Fibroblast of skin of left quadriceps (primary cell): Measurements from ENCODE around the gene SAMSN1.

Source experiments
- DNase-seq, 2 experiments: peaks; one replicate each; pipeline ENCODE4 v3.0.0-alpha.2; 2013; ENCODE audit warnings: low read depth in 2 of 2

SAMSN1 gene

DNA sequence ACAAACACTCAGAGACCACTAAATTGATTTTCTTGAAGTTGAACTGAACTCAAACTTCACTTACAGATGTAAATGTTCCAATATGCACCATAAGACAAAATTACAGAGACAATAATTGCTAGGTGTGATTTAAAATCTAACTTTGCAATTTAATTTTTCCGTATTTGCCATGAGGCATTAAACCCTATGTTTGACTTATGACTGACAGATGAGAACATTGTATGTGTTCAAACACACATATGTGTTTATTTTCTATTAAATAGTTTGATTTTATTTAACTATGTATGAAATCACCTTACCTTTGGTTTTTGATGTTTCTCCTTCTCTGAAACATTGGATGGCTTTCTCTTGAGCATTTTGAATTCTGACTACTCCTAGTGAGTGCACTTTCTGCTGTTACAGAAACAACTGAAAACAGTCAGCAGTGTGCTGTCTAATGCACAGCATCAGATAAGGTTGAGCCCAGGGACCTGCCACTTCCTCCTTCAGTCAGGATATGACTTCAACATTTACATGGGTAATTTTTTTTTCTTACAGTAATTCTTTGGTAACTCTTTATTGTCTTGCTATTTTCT, at the start of gene SAMSN1:
Gene SAMSN1, minus strand, starts transcription at position 410 of the 575 bp plus-strand sequence. Its CDS starts 54 bp downstream, at position 356.
- no peak for DNase-seq

DNA sequence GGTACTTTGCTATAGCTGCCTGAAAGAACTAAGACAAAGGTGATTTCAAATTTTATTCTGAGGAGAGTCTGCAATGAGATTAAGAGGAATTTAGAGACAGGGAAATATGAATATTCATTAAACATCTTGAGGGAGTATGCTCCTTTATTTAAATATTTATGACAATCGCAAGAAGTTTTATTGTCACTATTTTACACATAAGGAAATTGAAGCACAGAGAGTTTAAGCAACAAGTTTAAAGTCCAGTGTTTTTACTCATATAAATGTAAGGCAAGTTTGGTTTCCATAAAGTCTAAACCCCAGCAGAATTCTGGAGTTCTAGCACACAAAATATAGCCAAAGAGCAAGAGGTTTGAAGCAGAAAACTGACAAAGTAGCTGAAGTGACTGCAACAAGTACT, 49.3 kb upstream of the SAMSN1 start:
- no peak for DNase-seq

DNA sequence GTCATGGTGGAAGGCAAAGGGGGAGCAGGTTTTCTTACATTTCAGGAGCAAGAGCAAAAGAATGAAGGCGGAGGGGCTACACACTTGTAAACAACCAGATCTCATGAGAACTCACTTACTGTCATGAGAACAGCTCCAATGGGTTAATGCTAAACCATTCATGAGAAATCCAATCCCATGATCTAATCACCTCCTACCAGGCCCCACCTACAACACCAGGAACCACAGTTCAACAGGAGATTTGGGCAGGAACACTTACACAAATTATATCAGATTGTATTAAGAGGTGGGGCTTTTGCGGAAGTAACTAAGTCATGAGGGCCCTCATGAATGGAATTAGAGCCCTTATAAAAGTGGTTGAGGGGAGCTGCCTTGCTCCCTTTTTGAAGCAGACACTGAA, 48.9 kb upstream of the SAMSN1 start:
- no peak for DNase-seq

DNA sequence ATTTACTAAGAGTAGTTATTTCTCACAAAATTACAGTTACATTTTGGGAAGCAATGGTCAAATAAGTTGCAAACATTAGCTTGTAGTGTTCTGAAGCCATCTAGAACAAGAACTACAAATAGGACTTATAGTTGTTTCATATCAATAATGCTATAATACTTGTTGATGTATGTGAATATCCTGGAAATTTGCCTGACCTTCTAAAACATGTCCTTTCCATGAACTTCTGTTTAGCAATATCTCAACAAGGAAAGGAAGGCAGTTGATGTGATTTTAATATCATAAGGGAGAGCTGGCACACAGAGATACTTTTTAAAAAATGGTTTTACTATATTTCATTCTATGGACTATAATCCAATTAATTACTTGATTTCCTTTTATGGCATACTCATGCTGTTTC, 47.1 kb upstream of the SAMSN1 start:
- DNase-seq, result no peak

DNA sequence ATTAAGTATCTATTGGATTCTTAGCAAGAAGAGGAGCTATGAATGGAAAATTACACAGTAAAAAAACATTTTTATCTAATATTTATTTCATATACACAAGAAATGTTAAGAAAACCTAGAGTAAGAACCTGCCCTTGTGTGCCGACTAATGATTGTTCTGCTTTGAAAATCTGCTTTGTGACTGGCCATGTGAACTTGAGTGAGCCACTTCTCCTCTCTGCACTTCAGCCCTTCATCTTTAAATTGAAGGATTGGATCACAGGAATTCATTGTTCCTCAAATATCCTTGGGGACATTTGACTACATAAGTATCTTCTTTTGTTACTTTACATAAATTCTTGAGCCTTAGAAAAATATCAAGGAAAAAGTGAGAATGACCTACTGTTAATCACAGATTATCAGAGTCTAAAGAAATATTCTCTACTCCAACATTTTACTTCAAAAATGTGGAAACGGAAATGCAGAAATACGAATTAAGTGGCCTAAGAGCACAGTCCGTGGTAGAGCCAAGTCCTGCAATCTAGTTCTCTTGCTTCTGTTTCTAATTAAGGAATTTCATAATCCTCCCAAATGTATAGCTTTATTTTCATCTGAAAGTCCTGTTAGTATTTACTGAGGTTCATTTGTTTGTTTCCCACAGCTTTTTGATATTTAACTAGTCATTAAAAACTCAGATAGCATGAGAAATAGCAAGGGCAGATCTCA, 46.3 kb upstream of the SAMSN1 start:
- DNase-seq, result no peak

DNA sequence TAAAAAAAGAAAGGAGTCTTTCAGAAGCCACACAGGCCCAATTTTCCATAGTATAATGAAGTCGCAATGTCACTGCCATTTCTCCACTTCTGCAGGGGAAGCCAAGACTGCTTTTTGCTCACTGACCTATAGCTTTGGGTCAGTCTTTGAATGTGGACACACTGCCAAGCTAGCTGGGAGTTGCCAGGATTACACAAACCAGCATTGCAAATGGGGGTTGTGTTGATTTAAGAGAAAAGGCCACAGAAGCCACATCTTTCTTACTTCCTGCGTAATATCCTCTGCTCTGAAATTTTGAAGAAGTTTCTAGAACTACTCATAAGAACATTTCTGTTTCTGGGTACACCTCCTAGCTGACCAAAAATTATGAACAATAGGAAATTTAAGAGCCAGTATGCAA, 45.8 kb upstream of the SAMSN1 start:
- no peak for DNase-seq

DNA sequence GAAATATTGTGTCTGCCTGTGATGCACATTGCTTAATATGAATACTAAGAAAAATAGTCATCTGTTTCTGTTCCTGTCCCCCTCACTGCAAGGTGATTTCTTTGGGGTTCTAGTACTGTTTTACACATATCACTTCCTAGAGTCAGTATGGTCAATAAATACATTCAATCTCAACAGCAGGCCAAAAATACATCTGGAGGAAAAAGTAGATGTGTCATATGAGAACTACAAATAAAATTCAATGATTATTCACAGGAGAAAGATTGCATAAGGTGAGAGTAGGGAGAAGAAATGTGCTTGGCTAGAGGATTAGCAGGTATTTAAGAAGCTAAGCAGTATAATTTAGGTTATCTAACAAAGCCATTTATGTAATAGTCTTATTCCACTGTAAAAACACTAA, 45.3 kb upstream of the SAMSN1 start:
- DNase-seq, result no peak

DNA sequence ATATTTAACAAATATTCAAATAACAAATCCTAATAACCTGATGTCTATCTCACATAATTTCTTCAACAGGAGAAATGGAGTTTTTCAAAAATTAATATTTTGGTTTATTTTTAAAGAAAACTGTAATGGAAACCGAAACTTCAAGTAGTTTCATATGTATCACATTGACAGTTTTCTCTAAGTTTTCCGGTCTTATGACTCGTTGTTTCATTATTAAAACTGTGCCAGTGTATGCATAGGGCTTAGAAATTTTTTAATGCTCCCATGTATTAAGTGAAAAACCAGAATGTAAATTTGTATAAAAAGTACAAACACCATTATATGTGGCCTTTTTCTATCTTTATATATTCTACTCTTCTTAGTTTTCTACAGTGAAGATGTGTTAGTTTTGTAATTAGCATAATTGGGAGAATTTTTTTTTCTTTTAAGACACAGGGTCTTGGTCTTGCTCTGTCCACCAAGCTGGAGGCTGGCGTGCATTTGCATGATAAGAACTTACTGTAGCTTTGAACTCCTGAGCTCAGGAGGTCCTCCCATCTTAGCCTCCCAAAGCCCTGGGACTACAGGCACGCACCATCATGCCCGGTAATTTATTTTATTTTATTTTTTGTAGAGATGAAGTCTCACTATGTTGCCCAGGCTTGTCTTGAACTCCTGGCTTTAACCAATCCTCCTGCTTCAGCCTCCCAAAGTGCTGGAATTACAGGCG, 43.9 kb upstream of the SAMSN1 start:
- no peak for DNase-seq

DNA sequence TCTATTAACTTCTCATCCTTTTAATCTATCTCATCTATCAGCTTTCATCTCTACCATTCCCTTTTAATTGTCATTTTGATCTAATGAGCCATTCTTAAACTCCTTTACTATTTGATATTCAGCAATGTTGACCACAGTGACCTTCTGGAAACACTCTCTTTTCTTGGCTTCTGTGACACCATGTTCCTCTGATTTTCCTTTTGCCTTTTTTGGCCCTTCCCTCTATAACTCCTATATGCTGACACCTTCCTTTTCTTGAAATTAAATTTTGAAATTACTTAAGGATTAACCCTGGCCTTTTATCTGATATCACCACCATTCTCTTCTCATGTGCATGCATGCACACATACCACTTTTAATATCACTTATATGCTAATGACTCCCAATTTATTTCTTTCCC, 41.2 kb upstream of the SAMSN1 start:
- DNase-seq, result no peak

DNA sequence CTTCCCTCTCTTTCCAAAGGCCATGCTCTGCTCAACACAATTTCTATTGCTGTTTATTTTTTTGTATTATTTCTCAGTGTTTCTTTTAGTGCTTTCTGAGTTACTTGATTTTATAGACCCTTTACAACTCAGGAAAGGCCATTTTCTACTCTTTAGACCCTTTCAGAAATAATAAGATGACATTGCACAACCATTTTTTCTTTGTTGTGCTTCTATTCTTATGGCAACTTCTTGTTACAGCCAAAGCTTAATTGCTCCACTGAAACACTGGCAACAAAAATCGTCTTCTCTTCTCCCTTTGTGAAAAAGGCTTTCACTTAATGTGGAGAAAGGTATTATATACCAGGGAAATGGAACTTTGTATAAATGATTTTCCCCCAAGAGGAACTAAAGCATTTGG, 39.0 kb upstream of the SAMSN1 start:
- DNase-seq, result no peak

DNA sequence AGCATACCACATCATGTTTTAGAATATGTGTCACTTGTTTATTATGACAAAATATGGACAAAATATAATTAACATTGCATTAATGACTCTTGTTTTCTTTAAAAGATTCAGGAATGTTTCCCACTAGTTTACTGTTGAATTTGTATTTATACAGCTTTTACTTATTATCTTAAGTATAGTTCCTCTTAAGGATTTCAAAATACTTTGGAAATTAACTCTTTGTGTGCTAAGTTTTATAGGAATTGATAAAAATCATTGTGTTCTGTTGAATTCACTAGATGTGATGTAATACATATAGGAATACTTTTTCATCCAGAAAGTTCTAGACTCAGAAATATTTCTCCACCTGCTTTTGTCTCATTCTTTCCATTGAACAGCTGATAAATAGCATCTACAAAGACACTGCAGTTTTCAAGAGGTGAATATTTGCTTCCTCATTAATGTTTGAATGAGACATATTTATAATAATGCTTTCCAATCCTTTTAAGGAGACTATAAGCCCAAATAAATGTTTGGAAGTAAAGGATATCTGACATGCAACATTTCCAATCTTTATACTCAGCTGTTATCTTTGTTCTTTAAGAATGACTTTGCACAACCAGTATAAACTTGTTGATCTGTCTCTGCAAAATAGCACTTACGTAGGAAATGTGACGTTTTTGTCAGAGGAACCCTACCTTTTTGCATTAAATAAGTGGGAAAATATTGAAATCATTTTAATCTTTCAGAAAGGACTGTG, 38.4 kb upstream of the SAMSN1 start:
- no peak for DNase-seq

DNA sequence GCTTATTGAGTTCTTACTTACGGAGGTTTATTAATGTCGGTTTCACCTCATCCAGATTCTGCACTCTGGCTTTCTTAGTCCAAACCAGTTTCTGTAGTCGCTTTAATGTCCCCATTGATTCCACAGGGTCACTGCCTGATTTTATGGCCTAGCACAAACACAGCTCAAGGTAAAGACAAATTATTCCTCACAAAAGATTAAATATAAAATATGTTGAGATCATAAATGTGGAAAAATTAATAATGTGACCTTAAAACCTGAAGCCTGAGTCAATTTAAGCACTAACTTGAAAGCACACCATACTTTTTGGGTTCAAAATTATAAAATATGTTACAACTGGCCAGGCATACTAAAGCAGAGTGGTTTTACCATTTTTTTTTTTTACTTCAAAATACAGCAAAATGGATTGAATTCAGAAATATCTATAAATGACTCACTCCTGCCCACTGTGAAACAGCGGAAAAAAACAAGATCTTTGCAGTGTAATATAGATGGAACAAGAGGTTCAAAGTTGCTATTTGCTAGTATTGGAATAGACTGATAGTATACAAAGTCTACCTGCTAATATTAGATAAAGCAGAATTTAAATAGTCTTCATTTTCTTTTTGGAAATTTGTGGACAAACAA, 37.6 kb upstream of the SAMSN1 start:
- DNase-seq, result no peak

DNA sequence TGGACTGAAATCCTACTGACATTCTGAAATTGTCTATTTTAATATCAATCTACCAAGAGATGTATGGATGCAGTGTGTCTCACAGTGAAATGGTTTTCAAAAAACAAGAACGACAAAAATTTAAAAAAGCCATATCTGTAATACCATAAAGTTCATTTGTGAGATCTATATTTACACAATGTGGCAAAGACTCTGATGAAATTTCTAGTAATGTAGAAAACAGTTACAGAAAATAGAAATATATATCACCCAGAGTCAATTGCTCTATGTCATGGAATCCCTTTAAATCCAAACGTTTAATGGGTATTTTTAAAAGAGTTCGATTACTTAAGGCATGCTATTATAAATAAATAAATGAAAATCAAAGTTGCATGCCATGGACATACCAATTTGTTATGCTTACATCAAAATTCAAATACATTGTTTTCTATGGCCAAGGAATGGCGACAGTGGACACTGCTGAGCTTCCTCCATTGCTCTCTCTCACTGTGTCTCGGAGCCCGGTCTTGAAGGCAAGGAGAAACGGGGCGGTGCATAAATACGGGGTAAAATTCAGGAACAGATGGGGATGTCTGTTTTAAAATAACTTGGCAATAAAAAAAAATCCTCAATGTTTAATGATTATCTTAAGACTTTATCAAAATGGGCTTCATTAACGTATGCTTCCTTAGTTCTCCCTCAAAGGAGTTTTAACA, 37.0 kb upstream of the SAMSN1 start:
- DNase-seq, result no peak

DNA sequence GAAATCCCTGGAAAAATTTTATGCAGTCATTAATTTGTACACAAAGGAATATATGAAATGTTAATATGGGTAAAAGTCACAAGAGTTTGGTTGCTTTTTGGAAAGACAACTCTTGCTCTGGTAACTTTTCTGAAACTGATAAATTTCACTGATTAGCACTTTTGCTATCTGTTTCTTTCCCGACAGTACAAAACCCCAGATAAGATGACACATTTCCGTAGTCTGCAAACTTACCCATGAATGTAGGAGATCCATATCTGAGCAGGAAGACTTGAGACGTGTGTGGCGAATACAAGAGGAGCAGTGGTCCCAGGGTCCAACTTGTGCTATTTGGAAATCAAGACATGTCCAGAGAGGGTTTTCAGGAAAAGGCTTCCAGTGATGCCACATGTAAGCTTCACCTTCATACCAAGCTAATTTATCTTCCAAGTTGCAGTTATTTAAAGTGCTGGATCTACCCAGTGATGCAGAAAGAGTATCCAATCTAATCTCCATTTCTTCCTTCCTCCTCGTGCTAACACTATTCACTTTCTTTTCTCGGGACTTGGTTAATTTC, 35.9 kb upstream of the SAMSN1 start:
- DNase-seq, result no peak

DNA sequence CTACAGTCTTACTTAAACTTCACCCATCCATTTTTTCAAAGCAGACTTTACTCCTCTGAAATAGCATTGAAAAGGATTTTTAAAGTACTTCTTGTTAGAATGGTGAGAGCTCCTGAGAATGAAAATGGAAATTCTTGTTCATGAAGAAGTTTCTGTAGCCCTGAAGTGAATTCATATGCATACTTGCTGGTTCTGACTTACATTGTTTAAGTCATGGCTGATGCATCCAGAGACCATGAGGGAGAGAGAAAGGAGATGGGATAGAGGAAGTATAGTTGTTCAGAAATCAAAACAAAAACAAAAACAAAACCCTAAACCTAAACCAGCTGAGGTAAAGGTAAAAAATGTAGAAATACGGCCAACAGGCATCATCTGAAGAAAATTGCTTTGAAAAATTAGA, 27.1 kb upstream of the SAMSN1 start:
- no peak for DNase-seq

DNA sequence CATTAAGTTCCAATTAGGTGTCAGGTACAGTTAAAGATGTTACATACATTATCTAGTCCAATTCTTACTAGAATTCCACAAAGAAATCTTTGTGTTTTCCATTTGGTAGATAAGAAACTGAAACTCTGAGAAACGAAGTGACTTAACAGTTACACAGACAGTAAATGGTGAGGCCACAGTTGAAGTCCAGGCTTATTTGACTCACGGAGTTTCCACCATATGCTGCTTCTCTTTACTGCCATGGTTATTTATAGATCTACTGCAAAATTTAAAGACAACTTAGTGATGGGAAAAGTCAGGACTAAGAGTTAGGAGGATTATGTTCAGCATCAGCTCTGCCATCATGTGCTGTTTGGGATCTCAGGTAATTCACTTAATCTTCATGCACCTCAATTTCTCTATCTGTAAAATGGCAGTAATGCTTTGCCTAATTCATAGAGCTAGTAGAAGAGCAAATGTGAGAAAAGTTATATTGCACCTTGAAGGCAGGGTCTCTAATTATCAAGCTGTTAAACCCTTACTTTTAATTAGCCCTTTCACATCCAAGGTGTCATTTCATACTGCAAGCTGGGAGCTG, 26.2 kb upstream of the SAMSN1 start:
- no peak for DNase-seq

DNA sequence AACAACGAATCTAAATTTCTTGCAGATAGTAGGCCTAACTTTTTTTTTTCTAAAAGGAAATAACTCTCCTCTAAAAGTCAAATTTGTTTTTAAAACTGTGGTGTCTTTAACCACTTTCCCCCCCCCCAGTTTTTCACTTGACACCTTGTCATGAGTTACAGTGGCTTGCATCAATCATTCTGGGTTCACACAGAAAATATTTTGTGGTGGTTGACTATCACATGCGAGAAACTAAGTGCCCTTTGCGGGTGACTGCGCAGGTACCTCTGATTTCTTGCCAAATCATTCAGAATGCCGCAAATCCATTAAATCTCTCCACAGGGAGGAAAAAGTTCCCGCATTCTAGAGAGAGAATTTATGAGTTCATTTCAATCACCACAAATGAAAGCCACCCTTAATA, 23.8 kb upstream of the SAMSN1 start:
- DNase-seq, result no peak

DNA sequence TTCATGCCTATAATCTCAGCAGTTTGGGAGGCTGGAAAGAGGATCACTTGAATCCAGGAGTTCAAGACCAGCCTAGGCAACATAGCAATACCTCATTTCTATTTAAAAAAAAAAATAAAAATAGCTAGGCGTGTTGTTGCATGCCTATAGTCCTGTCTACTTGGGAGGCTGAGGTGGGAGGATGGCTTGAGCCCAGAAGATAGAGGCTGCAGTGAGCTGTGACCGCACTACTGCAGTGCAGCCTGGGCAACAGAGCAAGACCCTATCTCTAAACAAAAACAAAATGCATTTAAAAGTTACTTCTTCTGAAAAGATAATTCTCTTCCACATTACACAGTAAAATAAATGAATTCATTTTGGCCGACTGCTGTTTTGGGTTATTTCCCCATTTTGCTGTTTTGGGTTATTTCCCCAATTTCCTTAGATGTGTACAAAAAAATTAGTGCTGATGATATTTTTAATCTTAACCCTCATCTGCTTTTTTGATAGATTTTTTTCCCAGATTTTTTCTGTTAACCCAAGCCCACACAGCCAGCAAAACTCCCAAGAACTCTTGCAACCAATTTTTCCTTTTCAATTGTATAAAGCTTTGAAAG, 23.0 kb upstream of the SAMSN1 start:
- DNase-seq, result no peak

DNA sequence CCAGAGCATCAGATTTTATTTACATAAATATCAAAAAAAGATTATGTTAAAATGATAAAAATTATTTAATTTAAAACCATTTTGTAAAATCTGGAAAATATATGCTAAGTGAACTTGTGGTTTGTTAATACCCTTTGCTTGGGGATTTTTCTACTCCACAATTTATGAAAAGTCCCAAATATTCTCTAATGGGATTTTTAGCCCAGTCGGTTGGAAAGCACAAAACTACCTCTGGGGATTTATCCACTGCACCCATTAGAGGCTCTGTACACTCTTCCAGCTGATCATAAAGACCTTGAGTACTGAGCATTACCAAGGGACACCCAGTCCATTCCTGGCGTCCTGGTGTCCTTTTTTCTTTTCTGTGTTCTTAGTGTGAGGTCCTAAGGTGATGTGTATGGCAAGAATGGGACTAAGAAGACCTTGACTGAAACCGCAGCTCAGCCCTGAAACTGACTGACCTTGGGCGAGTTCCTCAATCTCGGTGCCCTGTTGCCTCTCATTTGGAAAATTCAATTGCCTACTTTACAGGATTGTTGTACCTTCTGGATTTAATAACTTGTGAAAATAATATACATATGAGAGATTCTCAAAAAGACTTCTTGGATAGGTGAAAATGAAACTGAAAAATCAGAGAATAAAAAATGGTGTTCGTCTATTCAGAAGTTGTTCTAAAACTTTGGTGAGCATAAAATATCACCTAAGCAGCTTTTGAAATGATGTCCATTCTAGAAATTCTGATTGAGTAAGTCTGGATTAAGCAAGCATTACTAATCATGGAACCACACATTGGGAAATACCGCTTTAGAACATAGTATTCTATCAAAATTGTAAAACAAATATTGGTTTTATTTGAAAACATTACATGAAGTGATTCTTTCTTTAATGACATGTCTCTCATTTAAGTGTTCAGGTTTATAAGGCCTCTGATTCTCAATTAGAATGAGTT, 21.5 kb upstream of the SAMSN1 start:
- no peak for DNase-seq
